ENCODE measurements around the gene BMERB1.
"Not testable (repeated sequence)": the region's sequence is repeated elsewhere in the genome, so short reads cannot be mapped to it uniquely, and the experiment has no call there.

The BMERB1 gene

GRCh38 chr16:15599303-15600070 lies 165.1 kb downstream of the BMERB1 start:
- no peak for DNase-seq

- DNase-seq: no peak
These were observed 167.0 kb downstream of the BMERB1 start for GRCh38 chr16:15601212-15601879.

- no peak for DNase-seq
These were observed 168.1 kb downstream of the BMERB1 start for GRCh38 chr16:15602285-15603044.

- no peak for DNase-seq
These were observed 170.4 kb downstream of the BMERB1 start for GRCh38 chr16:15604460-15605440.

GRCh38 chr16:15605839-15606517 lies 171.6 kb downstream of the BMERB1 start:
- DNase-seq: no peak

GRCh38 chr16:15606518-15607220 lies 172.3 kb downstream of the BMERB1 start:
- DNase-seq: no peak

GRCh38 chr16:15607221-15607699 lies 172.9 kb downstream of the BMERB1 start:
- not testable (repeated sequence) for DNase-seq

- DNase-seq: no peak
These were observed 173.5 kb downstream of the BMERB1 start for GRCh38 chr16:15607700-15608396.

GRCh38 chr16:15608398-15609285 lies 174.3 kb downstream of the BMERB1 start:
- no peak for DNase-seq

- no peak for DNase-seq
These were observed 174.9 kb downstream of the BMERB1 start for GRCh38 chr16:15609286-15609649.

GRCh38 chr16:15610369-15610871 lies 176.0 kb downstream of the BMERB1 start:
- no peak for DNase-seq

GRCh38 chr16:15611610-15612009 lies 177.2 kb downstream of the BMERB1 start:
- no peak for DNase-seq

GRCh38 chr16:15613676-15614075 lies 179.3 kb downstream of the BMERB1 start:
- DNase-seq: no peak

- no peak for DNase-seq
These were observed 181.6 kb downstream of the BMERB1 start for GRCh38 chr16:15616012-15616411.

- DNase-seq: no peak
These were observed 182.2 kb downstream of the BMERB1 start for GRCh38 chr16:15616475-15617165.

- no peak for DNase-seq
These were observed 183.5 kb downstream of the BMERB1 start for GRCh38 chr16:15617901-15618300.

- no peak for DNase-seq
These were observed 184.0 kb downstream of the BMERB1 start for GRCh38 chr16:15618392-15618791.

- no peak for DNase-seq
These were observed 186.3 kb downstream of the BMERB1 start for GRCh38 chr16:15620611-15621195.

Data from NCI-H2107 (cell line).